Left ventricle myocardium superior (tissue), 1 donor: ENCODE measurements around the gene ZNF529. TPM values are rescaled to one million over a fixed set of nuclear protein-coding genes. Genes with fewer than 3 reads are reported as not detected.
"Not testable (repeated sequence)": the region's sequence is repeated elsewhere in the genome, so short reads cannot be mapped to it uniquely, and the experiment has no call there.

Experiments used
- ATAC-seq: fragments of 200-7000 bp; cut with Tn5 transposase; one replicate; pipeline ENCODE4 v1.9.1; 2020; ENCODE audit warnings: mild to moderate bottlenecking, moderate library complexity
- DNase-seq: peaks from one replicate; pipeline ENCODE4 v3.0.0-alpha.2; 2020
- intact Hi-C: fragments of 100-400 bp; cut with micrococcal nuclease; formaldehyde crosslinking; loops from one replicate; pipeline ENCODE4 v1.11.0; 2022
- long read RNA-seq: library from polyadenylated mRNA; unstranded; transcript quantifications from one replicate; pipeline ENCODE4 v2.0.0, GENCODE V29; 2021
- total RNA-seq: library from RNA; stranded (reverse); fragmentation: NEBNext Ultra II Directional; extraction: Animal tissue kit (Norgen Biotek cat#: 25700); gene quantifications from one replicate; pipeline ENCODE4 v1.2.1, GENCODE V29; 2021
- donor health status: DM: no; HTN: yes; CAD: no; lungs with severe emphysema.

ZNF529 gene
- 16.9 TPM for total RNA-seq
- long read RNA-seq, full-length matches to known transcripts, result 3 of 9 reads
- long read RNA-seq, partial matches to known transcripts, result 1 of 9 reads
- long read RNA-seq, other reads (novel, unspliced or antisense), result 5 of 9 reads

DNA sequence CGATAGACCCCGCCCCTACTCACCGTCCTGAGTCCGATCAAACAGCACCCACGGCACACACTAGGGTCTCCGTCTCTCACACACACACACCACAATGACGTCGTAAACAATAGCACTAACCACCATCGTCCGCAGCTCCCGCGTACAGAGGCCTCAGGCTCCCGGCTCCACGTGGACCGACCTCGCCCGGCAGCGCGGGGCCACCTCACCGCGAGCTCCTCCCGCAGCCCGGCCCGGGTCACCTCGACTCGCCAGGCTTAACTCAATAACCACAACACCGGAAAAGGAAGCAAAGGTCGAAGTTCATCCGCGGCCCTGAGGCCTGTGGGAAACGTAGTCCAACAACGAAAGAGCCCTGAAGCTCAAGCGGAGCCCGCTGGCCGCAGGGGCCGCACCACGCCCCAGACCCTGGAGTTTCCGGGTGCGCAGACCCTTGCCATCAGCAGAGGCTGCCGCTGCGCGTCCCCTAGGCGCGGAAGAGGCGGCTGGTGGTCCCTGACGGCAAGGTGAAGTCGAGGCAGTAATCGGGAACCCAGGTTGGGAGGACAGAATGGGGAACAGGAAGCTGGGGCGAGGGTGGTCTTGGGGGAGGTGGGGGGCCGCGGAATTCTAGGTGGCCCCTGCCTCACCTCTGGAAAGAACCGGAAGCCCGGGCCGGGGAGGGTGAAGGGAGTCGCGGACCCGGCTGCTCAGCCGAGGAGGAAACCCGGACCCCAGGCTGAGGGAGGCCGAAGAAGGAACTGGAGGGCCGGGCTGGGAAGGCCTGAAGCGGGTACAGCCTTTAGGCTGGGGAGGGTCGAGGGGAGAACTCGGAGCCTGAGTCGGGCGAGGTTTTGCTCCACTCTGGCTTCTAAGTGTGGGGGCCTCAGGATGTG, at the start of gene ZNF529:
Gene ZNF529, minus strand, starts transcription at position 273 of the 875 bp plus-strand sequence. CDS start 946 bp downstream, outside the sequence.
- intact Hi-C loops, result no loop called here
- peak; percentile 99 for ATAC-seq

DNA sequence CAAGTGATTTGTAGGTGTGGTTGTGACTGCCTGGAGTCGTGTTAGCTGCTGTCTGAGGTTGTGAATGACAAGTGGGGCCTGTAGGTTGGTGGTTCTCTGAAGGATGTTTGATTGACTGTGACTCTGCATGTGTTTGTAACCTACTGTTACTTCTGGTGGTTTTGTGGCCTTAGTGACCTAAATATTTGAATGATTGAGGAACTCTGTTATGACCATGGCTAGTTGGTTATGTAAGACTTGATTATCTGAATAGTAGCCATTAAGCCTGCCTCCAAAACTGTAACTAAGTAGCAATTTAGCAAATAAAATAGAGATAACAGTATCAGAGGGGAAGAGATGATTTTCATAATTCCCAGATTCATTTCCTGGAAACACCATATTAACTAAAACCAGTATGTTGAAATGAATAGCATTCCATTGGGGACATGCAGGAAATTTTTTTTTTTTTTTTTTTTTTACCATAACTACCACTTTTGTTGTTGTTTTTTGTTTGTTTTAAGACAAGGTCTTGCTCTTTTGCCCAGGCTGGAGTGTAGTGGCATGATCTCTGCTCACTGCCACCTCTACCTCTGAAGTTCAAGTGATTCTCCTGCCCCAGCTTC, 32.9 kb upstream of the ZNF529 start:
- ATAC-seq (no peak), DNase-seq (no peak)
- intact Hi-C loops, result no loop called here

More for the DNA sequence above, at the start of gene ZNF529:
- DNase-seq, result peak; percentile 88

DNA sequence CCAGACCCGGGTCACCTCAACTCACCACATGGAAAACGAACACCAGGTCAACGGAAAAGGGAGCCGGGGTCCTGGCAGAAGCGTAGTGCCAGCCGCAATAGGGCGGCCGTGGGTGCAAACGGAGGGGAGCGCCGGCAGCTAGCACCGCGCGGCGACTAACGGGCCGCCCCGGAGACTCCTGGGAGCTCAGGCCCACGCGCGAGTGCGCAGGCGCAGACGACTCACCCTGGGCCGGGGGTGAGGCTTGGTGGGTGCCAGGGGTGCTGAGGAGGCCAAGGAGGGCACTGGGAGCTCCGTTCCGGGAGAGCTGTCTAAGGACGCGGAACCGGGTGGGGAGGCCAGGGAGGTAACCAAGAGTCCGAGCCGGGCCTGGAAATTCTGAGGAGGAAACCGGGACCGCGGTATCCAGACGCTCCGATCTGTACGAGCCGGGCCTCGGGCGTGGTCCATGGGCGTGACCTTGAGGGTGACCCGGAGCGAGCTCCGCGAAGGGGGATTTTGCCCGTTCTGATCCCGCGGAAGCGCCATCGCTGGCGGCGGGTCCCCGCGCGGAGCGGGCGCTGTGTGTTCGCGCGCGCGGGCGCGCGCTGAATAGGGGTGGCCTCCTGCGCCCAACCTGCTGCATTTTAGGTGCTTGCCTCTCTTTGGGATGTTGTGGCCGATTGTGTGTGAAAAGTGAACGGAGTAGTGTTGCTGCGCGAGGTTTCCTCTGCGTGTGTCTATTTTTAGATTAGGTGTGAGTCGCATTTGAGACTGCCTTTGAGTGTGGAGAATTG, 32.2 kb upstream of the ZNF529 start, which contains the start of gene ZNF382:
Gene ZNF382, plus strand, starts transcription at position 213 of the 776 bp plus-strand sequence. CDS start 4,602 bp downstream, outside the sequence.
- intact Hi-C loops, result no loop called here
- peak; percentile 94 for DNase-seq
- peak; percentile 98 for ATAC-seq

- ATAC-seq (peak; percentile 93), DNase-seq (peak; percentile 85)
- intact Hi-C loops, result no loop called here
These were observed 31.6 kb upstream of the ZNF529 start for GRCh38 chr19:36604656-36605100.

DNA sequence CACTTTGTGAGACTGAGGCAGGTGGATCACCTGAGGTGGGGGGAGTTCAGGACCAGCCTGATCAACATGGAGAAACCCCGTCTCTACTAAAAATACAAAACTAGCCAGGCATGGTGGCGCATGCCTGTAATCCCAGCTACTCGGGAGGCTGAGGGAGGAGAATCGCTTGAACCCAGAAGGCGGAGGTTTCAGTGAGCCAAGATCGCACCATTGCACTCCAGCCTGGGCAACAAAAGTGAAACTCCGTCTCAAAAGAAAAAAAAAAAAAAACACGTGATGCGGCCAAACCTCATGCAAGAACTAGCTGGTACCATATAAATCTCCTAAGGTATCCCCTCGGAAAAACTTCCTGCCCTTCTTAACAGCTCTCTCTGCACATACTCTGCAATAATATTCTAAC, 29.6 kb upstream of the ZNF529 start:
- intact Hi-C loops, ATAC-seq, DNase-seq: not testable (repeated sequence)

DNA sequence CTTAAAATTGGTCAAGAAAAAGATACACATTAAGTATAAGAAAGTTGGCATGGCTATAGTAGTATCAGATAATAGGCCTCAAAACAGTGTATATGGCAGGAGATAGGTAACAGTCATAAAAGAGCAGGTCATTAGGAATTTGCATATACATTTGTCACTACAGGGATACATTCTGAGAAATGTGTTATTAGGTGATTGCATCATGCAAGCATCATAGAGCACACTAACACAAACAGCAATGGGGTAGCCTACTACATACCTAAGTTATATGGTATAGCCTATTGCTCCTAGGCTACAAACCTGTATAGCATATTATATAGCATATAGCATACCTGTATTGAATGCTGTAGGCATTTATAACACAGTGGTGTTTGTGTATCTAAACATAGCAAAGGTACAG, 6.2 kb upstream of the ZNF529 start:
- no peak for ATAC-seq
- intact Hi-C loops, result no loop called here
- DNase-seq, result no peak

DNA sequence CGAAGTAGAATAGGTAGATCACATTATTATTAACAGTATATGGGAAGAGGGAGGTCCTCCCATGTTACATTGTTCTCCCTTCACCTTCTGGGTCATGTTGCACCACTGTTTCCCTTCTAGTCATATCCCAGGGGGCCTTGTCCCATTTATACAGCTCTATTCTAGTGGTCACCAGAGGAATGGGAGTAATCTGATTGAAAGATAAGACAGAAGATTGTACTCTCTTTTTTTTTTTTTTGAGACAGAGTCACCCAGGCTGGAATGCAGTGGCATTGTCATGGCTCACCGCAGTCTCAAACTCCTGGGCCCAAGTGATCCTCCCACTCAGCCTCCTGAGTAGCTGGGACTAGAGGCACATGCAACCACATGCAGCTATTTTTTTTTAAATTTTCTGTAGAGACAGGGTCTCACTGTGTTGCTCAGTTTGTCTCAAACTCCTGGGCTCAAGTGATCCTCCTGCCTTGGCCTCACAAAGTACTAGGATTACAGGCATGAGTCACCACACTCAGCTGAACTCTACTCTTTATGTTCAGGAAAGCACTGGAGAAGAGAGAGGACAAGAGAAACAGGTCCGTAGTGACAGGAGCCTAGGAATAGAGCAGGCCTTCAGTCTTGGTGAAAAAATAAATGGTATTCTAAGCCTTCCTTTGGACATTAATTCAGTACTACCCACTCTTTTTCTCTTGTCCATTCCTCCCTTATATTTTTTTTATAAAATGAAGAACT, 4.3 kb upstream of the ZNF529 start:
- intact Hi-C loops, result no loop called here
- ATAC-seq (no peak), DNase-seq (no peak)

GRCh38 chr19:36574741-36575140, 1.6 kb upstream of the ZNF529 start:
- DNase-seq (no peak), ATAC-seq (no peak)
- intact Hi-C loops, result no loop called here

- intact Hi-C loops, result no loop called here
- no peak for DNase-seq
- peak; percentile 17 for ATAC-seq
These were observed 1.0 kb upstream of the ZNF529 start for GRCh38 chr19:36573895-36574720.

DNA sequence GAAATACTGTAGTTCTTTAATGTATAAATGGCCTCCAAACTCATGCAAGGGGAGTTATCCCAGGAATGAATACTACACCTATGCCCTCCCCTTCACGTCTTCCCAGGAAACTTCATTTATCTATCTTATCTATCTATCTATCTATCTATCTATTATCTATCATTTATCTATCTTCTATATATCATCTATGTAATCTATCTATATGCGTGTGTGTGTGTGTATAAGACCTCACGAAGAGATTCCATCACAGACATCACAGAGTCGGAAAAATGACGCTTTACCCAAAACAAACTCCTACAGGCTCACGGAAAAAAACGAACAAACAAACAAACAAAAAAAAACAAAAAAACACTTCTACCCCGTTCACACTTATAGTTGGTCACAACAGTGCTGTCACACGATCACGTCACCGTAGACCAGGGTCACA, 486 bp downstream of the ZNF529 start:
- intact Hi-C loops, result no loop called here
- DNase-seq (no peak), ATAC-seq (no peak)

DNA sequence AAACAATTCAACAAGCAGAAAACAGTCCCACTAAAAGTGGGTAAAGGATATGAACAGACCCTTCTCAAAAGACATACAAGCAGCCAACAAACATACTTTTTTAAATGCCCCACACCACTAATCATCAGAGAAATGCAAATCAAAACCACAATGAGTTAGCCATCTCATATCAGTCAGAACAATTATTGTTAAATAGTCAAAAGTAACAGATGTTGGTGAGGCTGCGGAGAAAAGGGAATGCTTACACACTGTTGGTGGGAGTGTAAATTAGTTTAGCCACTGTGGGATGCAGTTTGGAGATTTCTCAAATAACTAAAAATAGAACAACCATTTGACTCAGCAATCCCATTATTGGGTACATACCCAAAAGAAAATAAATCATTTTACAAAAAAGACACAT, 8.7 kb downstream of the ZNF529 start:
- intact Hi-C loops, result no loop called here
- DNase-seq (no peak), ATAC-seq (no peak)

GRCh38 chr19:36547001-36547732, 25.9 kb downstream of the ZNF529 start:
- intact Hi-C loops, result loop anchor here (10.0 kb wide), 1 partner anchor 98 kb away; no protein-coding TSS in a partner anchor
- no peak for DNase-seq
- ATAC-seq, result no peak

DNA sequence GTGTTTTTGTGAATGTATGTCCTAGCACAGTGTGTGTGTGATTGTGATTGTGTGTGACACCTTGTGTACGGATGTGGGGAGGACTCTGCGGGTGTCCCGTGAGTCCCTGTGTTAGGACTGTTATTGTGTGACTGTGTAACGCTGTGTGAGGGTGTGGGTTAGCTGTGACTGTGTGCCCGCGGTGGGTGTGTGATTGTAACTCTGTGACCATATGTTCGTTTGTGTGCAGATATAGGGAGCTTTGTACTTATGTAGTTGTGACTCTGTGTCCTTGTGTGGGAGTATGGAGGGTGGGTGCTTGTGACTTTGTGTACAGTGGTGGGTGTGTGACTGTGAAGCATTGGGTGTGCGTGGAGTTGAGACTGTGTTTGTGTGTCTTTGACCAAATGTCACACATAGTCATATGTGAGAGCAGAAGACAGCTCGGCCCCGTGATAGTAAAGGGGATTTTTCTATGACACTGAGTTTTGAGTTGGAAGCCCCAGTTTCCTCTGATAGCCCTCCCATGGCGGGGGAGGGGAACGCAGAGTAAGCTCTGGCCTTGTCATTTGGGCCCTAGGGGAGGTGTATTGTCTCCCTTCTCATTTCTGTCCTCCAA, 44.1 kb downstream of the ZNF529 start:
- ATAC-seq (peak; percentile 7), DNase-seq (no peak)

GRCh38 chr19:36528194-36528920, 44.7 kb downstream of the ZNF529 start, which contains the start of gene ZNF260:
TSS of gene ZNF260 (minus strand) at chr19:36528271. CDS start at chr19:36515238, 13,033 bp downstream.
- intact Hi-C loops, result no loop called here
- DNase-seq (peak; percentile 99), ATAC-seq (peak; percentile 98)

More for the DNA sequence above, 44.1 kb downstream of the ZNF529 start:
- intact Hi-C loops, result no loop called here

DNA sequence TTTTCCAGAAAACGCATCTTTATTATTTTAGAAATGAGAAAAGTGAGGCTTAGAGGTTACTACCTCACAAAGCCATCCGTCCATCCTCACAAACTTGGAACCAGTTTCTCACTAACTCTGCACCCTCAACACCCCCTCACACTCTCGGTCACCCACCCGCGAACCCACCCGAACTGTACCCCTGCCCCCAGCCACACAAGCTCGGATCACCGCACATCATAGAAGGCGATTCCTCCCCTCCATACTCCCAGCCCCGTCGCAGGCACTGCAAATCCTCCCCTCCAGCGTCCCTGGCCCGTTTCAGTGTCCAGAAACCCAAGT, 45.3 kb downstream of the ZNF529 start:
- no peak for ATAC-seq
- no peak for DNase-seq
- intact Hi-C loops, result no loop called here

- ATAC-seq (no peak), DNase-seq (no peak)
- intact Hi-C loops, result no loop called here
These were observed 45.8 kb downstream of the ZNF529 start for GRCh38 chr19:36527341-36527740.
